OCI-LY1 (cell line): ENCODE data around the gene BRICD5.

Experiments
- CTCF ChIP-seq: fragments of 200-600 bp; sonication (generic), shearing (Covaris generic); IDR thresholded peaks from 2 replicates; pipeline ENCODE4 v1.5.1; 2017; ENCODE audit warnings: mild to moderate bottlenecking, antibody characterized with exemption, low read length, moderate library complexity, mixed read lengths
- EZH2 ChIP-seq: fragments of 200-600 bp; sonication (generic), shearing (Covaris generic); IDR thresholded peaks from 2 replicates; pipeline ENCODE4 v1.8.0; 2017; ENCODE audit warnings: borderline replicate concordance, mixed run types, mild to moderate bottlenecking, antibody characterized with exemption, low read length, moderate library complexity, mixed read lengths

- TF ChIP-seq CTCF (no peak), EZH2 (no peak)
Measured at GRCh38 chr16:2190002-2190658, 20.5 kb downstream of the BRICD5 start.
